ENCODE results near the gene CNPY2.
A peak's percentile ranks its signal among the peaks of the same experiment; 100 is the strongest.
"Not testable (repeated sequence)": the region's sequence is repeated elsewhere in the genome, so short reads cannot be mapped to it uniquely, and the experiment has no call there.

The CNPY2 gene

GRCh38 chr12:56333197-56333678 is 17.4 kb upstream of the CNPY2 start:
- no peak for TF ChIP-seq CTCF (IDR thresholded peaks at IDR 0.05; ENCODE audit: low read depth, low read length, missing control alignments)
- H3K4me3 ChIP-seq (replicated peaks; ENCODE audit: low read depth, low read length) = peak overlapping the region; percentile 59
- DNase-seq (ENCODE audit: extremely low read depth, low read depth) = no peak

GRCh38 chr12:56332512-56333196 is 16.9 kb upstream of the CNPY2 start:
- TF ChIP-seq CTCF (IDR thresholded peaks at IDR 0.05; ENCODE audit: low read depth, low read length, missing control alignments) = no peak
- no peak for DNase-seq (ENCODE audit: extremely low read depth, low read depth)
- H3K4me3 ChIP-seq (replicated peaks; ENCODE audit: low read depth, low read length) = peak overlapping the region; percentile 59

GRCh38 chr12:56330936-56331490 is 15.2 kb upstream of the CNPY2 start:
- no peak overlapping the region for H3K4me3 ChIP-seq (replicated peaks; ENCODE audit: low read depth, low read length)
- no peak for TF ChIP-seq CTCF (IDR thresholded peaks at IDR 0.05; ENCODE audit: low read depth, low read length, missing control alignments)
- DNase-seq (ENCODE audit: extremely low read depth, low read depth) = no peak

- no peak for TF ChIP-seq CTCF (IDR thresholded peaks at IDR 0.05; ENCODE audit: low read depth, low read length, missing control alignments)
- DNase-seq (ENCODE audit: extremely low read depth, low read depth) = no peak
- no peak overlapping the region for H3K4me3 ChIP-seq (replicated peaks; ENCODE audit: low read depth, low read length)
These were observed 10.7 kb upstream of the CNPY2 start for GRCh38 chr12:56326533-56326932.

GRCh38 chr12:56326126-56326525 is 10.3 kb upstream of the CNPY2 start:
- H3K4me3 ChIP-seq (replicated peaks; ENCODE audit: low read depth, low read length) = no peak overlapping the region
- no peak for TF ChIP-seq CTCF (IDR thresholded peaks at IDR 0.05; ENCODE audit: low read depth, low read length, missing control alignments)
- DNase-seq (ENCODE audit: extremely low read depth, low read depth) = no peak

GRCh38 chr12:56324206-56324605 is 8.4 kb upstream of the CNPY2 start:
- H3K4me3 ChIP-seq (replicated peaks; ENCODE audit: low read depth, low read length) = no peak overlapping the region
- no peak for TF ChIP-seq CTCF (IDR thresholded peaks at IDR 0.05; ENCODE audit: low read depth, low read length, missing control alignments)
- DNase-seq (ENCODE audit: extremely low read depth, low read depth) = no peak

GRCh38 chr12:56321610-56322009 is 5.8 kb upstream of the CNPY2 start:
- H3K4me3 ChIP-seq (replicated peaks; ENCODE audit: low read depth, low read length); DNase-seq (ENCODE audit: extremely low read depth, low read depth): not testable (repeated sequence)
